GM12892 (cell line): ENCODE data around the gene FBXW7.
A peak's percentile ranks its signal among the peaks of the same experiment; 100 is the strongest.

Source experiments
- DNase-seq: peaks from one replicate; pipeline ENCODE4 v3.0.0; 2011; ENCODE audit not compliant: insufficient read length
- FAIRE-seq: peaks from 2 replicates; lab custom pipeline; 2011; peaks lifted over from hg19 to GRCh38; lab: Jason Lieb, UNC
- POLR2A ChIP-seq: IDR thresholded peaks from 2 replicates; pipeline ENCODE4 v1.6.1; 2011; ENCODE audit warnings: low read depth, low read length, control low read depth
- POLR2AphosphoS5 ChIP-seq: IDR thresholded peaks from 2 replicates; pipeline ENCODE4 v1.6.1; 2011; ENCODE audit warnings: low read depth, low read length, control low read depth
- TAF1 ChIP-seq: IDR thresholded peaks from 2 replicates; pipeline ENCODE4 v1.6.1; 2011; ENCODE audit warnings: low read depth, mild to moderate bottlenecking, control low read depth, low read length, borderline replicate concordance

Gene FBXW7

GRCh38 chr4:152283801-152284470 lies 252.0 kb downstream of the FBXW7 start:
- TF ChIP-seq POLR2AphosphoS5 (no peak), POLR2A (no peak)
- DNase-seq, result no peak
- no peak for FAIRE-seq

- DNase-seq, result no peak
- TF ChIP-seq POLR2A, result no peak
- no peak for TF ChIP-seq POLR2AphosphoS5
- TF ChIP-seq TAF1, result no peak
- no peak for FAIRE-seq
These were observed 254.1 kb downstream of the FBXW7 start for GRCh38 chr4:152281822-152282221.

- DNase-seq (no peak), FAIRE-seq (no peak)
- TF ChIP-seq POLR2A (no peak), TAF1 (no peak), POLR2AphosphoS5 (no peak)
These were observed 254.7 kb downstream of the FBXW7 start for GRCh38 chr4:152281211-152281610.

GRCh38 chr4:152279234-152279566 lies 256.7 kb downstream of the FBXW7 start:
- FAIRE-seq (no peak), DNase-seq (no peak)
- no peak for TF ChIP-seq POLR2AphosphoS5
- no peak for TF ChIP-seq TAF1
- no peak for TF ChIP-seq POLR2A

- FAIRE-seq (no peak), DNase-seq (no peak)
- TF ChIP-seq POLR2A, result no peak
- TF ChIP-seq POLR2AphosphoS5, result no peak
- no peak for TF ChIP-seq TAF1
These were observed 257.2 kb downstream of the FBXW7 start for GRCh38 chr4:152278505-152279233.

- TF ChIP-seq TAF1, result no peak
- no peak for TF ChIP-seq POLR2A
- TF ChIP-seq POLR2AphosphoS5, result no peak
- no peak for FAIRE-seq
- no peak for DNase-seq
These were observed 257.8 kb downstream of the FBXW7 start for GRCh38 chr4:152278172-152278504.

- FAIRE-seq (no peak), DNase-seq (no peak)
- no peak for TF ChIP-seq TAF1
- no peak for TF ChIP-seq POLR2A
- no peak for TF ChIP-seq POLR2AphosphoS5
These were observed 258.6 kb downstream of the FBXW7 start for GRCh38 chr4:152277333-152277732.

- no peak for TF ChIP-seq TAF1
- DNase-seq (no peak), FAIRE-seq (peak; percentile 51)
These were observed 262.5 kb downstream of the FBXW7 start for GRCh38 chr4:152273343-152273742.
